HG03280 (cell line): Measurements from ENCODE around the gene ELOVL6.
"Not testable (repeated sequence)": the region's sequence is repeated elsewhere in the genome, so short reads cannot be mapped to it uniquely, and the experiment has no call there.

Experiments used
- ATAC-seq: cut with Tn5 transposase; IDR thresholded peaks from one replicate; pipeline ENCODE4 v1.9.1; 2021; ENCODE audit warnings: mild to moderate bottlenecking, moderate library complexity; ENCODE audit not compliant: unreplicated experiment

Gene ELOVL6

DNA sequence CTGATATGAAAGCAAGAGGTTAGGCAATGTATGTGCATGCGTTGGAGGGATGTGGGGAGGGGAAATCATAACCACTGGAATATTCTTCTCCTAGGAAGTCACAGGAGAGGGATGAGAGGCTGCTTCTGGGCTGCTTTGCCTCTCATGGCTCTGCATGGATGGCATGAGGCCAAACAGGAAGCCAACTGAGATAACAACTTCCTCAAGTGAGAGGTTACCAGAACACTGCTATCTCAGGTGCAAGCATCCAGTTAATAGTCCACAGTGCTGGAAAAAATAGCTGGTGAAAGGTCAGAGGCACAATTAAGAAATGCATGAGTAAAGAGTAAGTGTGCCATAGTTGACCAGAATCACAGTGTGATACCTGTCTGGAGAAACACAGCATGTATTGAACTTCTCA lies 113.3 kb downstream of the ELOVL6 start:
- no peak for ATAC-seq

DNA sequence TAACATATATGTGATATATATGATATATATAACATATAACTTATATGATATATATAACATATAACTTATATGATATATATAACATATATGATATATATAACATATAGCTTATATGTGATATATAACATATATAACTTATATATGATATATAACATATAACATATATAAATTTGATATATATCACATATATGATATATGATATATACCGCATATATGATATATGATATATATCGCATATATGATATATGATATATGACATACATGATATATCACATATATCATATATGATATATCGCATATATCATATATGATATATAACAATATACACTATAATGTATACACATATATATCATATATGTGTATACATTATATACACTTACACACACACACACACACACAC lies 114.3 kb downstream of the ELOVL6 start:
- no peak for ATAC-seq

DNA sequence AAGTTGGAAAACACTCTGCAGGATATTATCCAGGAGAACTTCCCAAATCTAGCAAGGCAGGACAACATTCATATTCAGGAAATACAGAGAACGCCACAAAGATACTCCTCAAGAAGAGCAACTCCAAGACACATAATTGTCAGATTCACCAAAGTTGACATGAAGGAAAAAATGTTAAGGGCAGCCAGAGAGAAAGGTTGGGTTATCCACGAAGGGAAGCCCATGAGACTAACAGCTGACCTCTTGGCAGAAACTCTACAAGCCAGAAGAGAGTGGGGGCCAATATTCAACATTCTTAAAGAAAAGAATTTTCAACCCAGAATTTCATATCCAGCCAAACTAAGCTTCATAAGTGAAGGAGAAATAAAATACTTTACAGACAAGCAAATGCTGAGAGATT lies 120.3 kb downstream of the ELOVL6 start:
- not testable (repeated sequence) for ATAC-seq

DNA sequence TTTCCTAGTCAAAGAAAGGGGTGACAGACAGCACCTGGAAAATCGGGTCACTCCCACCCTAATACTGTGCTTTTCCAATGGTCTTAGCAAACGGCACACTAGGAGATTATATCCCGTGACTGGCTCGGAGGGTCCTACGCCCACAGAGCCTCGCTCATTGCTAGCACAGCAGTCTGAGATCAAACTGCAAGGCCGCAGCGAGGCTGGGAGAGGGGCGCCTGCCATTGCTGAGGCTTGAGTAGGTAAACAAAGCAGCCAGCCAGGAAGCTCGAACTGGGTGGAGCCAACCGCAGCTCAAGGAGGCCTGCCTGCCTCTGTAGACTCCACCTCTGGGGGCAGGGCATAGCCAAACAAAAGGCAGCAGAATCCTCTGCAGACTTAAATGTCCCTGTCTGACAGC lies 121.6 kb downstream of the ELOVL6 start:
- not testable (repeated sequence) for ATAC-seq

DNA sequence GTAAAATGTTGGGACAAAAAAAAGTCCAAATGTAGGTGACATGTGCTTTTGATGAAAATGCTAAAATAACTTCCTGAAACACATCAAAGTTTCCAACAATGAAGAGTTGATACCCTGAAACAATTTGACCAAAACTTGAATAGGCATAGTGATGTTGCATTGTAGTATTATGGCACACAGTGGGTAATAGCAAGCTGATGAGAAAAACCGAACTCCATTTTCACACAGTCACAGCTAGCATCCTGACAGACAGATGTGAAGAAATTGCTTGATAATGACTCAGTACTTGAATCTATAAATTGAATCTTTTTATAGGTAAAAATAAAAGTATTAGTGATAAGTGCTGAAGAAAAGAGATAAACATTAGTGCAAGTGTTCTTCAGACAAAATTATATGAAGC lies 122.5 kb downstream of the ELOVL6 start:
- ATAC-seq = no peak

DNA sequence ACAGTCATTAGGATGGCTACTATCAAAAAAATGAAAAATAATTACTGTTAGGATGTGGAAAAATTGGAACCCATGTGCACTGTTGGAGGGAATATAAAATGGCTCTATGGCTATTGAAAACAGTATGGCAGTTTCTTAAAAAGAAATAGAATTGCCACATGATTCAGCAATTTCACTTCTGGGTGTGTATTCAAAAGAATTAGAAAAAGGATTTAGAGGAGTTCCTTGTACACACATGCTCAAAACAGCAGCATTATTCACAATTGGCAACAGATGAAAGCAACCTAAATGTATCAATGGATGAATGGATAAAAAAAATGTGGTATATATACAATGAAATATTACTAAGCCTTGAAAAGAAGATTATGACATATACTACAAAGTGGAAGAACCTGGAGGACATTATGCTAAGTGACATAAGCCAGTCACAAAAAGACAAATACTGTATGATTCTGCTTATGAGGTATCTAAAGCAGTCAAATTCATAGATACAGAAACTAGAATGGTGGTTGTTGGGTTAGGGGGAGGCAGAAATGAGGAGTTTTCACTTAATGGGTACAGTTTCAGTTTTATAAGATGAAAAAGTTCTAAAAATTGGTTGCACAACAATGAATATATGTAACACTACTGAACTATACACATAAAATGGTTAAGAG lies 123.2 kb downstream of the ELOVL6 start:
- ATAC-seq = peak; percentile 91

DNA sequence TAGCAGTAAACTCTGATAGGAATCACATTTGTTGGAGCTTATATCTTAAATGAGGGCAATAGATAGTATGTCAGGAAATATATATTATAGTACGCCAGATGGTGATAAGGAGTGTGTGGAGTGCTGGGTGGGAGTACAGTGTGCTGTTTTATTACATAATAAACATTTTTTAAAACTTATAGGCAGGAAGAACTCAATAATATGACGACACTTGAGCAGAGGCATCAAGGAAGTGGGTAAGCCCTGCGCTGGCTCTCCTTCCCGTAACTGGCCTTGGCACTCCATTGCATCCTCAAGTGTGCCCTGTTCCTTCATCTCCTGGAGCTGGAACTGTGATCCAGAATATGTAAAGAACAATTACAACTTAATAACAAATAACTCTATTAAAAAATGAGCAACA lies 123.8 kb downstream of the ELOVL6 start:
- no peak for ATAC-seq

DNA sequence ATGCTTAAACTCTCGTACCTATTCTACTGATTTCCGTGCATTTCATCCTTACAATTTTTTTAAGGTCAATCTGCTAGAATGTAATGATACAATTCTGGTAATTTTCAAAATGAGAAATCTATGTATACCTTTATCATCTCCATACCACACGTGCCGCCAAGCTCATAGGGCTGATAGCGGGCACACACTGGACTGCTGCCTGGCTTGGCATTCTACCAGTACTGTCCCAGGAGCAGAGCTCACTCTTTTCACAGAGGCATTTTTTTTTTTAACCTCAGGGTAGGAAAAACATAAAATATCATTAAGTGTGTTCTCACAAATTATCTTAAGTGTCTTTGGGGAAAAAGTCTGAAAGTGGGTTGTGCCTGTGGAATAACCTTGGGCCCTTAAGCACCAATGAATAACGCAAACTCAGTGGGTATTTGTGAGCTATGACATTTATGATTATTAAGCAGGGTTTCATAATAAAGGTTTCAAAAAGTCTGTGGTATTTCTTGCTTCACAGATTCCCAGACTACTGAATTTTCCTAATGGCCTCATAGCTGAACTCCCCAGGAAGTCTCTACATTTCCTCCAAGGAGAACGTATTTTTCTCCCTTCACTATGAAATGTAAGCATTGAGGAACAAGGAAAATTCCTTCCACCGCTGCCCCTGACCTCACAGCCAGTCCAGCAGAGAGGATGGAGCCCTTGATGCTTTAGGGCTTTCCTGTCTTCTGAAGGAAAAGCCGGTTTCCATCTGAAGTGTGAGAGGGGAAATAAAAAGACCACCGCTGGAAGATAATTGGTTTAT lies 125.2 kb downstream of the ELOVL6 start:
- ATAC-seq = no peak

DNA sequence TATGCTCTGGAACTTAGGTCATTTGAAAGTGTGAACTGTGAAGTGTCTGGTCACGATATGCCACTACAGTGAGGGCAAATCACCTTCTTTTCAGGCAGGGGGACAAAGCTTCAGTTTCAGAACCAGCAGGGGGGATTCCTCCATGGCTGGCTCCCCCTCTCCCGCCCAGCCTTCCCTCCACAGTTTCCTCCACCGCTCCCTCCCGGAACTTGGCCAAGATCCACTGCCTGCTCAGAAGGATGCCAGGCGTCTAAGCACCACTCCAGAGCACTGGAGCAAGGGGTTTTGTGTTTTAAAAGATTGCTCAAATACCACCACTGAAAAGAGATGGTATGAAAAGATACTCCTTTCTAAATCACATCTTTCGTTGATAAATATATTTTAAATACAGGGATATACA lies 126.9 kb downstream of the ELOVL6 start:
- no peak for ATAC-seq

DNA sequence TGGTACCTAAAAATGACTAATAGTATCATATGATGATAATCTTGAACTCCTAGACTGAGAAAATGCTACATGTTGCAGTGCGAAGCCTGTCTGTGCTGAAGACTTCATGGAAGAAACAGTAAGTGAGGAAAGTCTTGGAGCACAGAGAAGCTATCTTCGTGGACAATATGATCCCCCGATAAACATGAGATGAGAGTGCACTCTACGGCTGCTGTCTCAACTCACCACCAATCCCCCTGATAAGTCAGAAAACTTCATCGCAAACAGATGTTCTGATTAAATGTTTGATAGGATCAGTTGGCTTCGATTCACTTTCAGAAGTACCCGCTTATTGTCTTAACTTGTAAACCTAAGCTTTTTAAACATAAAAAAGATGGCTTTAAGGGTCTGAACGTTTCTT lies 130.2 kb downstream of the ELOVL6 start:
- ATAC-seq = no peak

DNA sequence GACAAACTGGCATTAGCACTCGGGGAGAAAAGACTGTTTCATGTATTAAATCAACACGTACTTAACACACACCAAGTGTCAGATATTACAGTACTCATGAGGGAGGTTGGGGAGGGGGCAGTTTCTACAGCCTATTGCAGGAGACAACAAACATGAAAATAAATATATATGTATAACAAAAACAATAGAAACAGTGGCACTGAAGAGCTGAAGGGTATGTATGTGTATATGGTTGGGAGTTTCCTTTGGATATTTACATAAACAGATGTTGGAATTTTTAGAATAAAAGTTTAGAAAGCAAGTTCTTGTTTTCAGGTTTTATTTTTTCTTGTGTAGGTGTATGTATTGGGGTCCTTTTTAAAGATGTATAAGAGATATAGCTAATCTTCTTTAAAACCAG lies 133.5 kb downstream of the ELOVL6 start:
- ATAC-seq = no peak

DNA sequence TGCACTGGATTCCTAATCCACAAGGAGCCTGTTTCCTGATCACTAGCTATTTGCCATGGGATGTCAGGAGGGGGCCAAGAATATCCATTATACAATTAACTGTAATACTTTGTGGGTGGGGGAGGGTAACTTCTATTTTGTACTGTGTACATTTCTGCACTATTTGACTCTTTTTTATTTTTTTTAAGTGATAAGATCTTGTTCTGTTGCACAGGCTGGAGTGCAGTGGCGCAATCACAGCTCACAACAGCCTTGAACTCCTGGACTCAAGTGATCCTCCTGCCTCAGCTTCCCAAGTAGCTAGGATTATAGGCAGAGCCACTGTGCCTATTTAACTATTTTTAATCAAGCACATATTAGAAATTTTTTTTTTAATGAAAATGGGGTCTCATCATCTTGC lies 134.1 kb downstream of the ELOVL6 start:
- no peak for ATAC-seq

DNA sequence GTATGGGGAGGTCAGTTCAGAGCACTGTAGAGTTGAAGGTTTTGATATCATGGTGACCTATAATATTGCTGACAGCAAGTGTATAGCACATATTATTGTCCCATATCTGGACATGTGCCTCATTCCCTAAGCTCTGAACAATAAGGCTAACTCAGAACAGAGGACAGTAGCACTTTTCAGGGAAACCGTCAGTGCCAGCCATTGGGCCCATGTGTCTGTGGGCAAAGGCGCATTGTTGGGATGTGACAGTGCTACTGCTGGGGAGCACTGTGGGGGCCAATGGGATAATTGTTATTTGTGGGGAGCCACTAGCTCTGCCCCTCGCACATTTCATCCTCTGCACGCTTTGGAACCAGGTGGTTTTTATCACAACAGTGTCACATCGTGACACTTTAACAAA lies 136.2 kb downstream of the ELOVL6 start:
- ATAC-seq = no peak

DNA sequence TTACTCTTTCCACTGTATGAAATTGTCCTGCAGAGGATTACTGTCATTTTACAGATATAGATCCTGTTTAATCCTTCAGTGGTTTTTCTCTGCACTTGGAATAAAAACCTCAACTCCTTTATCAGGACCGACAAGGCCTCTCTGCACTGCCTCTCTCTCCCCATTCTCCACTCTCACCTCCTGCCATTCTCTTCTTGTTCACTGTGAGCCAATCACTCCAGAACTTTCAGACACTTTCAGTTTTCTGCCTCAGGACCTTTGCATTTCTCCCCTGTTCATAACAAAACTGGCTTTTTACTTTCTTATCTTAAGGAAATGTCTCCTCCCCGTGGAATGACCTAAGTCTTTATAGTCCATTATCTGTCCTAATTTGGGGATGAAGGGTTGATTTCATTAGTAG lies 137.3 kb downstream of the ELOVL6 start:
- ATAC-seq = no peak

DNA sequence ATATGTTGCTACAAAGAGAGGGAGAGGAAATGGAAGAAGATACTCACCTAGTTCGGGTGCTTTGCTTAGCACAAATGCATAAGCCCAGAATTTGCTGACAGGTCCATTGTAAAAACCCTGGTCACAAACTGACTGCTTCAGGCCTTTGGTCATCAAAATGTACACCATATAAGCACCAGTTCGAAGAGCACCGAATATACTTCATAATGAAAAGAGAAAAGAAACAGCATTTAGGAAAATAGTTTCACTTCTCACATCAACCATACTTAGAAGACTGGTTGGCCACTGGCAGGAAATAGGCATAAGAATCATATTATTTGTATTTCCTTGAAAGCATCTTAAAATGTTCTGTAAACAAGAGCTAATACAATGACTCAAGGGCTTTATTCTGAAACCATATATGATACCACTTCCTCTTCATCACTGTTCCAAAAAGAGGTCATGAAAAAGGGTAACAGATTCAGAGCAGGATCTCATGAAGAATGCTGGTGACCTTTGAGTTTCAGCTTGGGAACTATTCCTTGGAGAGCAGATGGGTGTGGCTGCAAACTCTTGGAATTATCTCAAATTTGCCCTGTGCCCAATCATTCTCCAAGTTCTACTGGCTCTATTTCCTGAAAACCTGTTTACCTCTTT lies 138.7 kb downstream of the ELOVL6 start:
- peak; percentile 81 for ATAC-seq

DNA sequence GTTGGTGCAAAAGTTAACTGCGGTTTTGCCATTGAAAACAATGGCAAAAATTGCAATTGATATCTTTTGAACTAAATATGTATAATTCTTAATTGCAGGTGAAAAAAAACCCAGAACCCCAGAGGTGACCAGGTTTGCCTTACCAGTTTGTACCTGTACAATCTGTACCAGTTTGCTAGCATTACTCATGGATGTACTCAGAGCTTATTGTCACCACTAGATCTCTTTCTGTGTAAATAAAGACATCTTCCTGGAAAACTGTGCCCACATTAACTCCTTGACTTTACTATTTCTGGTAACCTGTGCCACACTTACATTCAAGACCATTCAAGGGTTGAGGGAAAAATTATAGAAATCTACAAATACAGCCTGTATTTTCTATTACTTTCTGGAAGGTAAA lies 139.7 kb downstream of the ELOVL6 start:
- ATAC-seq = no peak

DNA sequence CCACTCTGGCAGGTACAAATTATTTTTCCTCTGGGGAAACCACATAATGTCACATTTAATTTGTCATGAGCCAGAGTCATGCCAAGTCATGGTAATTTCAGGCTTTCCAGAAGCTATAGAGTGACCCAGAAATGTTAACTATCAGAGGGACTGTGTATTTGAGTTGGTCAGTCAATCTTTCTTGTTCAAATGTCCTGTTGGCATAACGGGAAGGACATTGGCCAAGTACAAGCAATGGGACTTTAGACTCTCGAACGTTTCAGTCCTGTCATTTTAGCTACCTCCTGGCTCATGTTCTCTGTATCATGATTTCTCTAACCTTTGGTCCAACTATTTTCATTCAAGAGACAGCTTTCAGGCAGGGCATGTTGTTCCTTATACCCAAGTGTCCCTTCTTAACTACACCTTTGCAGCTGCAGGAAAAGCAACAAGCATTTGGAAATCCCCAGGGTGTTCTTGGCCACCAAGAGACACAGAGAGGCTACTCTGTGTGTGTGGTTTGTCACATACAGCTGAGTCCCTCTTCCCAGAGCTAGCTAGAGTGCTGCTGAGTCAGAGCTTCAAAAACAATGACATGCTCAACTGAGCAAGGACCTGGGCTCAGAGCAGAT lies 143.2 kb downstream of the ELOVL6 start:
- ATAC-seq = peak; percentile 51

DNA sequence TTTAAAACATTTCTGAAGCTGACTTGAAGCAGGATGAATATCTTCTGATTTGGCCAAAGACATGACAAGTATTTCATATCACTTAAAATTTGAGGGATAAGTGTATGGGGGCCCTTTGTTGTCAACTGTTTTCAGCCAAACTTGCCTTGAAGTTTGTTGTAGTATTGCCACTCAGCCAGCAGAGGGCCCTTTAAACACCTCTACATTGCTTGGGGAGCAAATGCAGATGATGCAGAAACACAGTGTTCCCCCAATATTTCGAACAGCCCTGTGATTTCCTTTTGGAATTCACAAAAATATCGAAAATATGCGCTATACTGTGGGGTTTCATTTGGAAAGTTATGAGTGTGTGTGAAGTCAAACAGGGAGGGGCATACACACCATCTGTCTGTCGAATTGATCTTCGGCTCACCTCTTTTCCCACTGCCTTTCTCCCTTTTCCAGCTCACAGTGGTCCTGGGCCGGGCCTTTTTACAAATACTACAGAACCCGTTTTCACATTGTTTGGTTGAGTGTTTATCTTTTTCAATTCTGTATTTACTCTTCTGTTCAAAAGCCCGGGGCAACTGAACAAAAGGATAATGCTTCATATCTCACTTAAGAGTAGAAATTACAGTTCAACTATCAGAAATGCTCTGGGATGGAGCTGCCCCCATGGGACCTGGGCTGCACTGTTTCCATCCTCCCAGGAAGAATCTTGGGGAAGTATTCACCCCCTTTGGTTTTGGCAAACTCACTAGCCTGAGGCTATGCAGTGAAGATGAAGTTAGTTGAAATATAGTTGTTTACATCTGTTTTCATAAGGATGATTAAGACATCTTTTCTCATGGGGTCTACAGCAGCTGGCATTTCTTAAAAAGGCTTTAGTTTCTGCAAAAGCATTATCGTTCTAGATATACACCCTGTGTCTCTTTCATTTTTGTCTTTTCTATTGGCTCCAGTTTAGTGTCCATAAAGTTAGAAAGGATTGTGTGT lies 148.2 kb downstream of the ELOVL6 start:
- peak; percentile 68 for ATAC-seq

DNA sequence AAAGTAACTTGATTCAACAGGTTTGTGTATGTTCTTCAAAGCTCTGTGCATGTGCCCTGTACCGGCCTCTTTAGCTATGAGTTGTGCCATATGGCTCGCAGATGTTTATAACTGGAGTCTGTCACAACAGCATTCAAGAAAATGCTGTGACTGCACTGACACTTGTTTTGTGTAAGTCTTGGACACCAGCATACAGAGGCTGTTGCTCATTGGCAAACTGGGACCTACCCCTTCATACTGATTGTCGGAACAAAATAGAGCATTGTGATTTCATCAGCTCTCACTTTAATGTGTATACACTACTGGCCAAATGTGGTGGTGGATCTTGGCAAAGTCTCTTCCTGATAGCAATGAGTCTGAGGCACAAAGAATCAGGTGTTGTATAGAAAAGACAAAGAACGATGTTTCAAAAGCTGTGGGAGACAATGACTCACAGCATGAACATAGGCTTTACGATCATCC lies 151.8 kb downstream of the ELOVL6 start:
- ATAC-seq = no peak
